ENCODE measurements around the gene SLC25A39.

SLC25A39 gene

GRCh38 chr17:44280392-44280937 lies 44.2 kb downstream of the SLC25A39 start:
- in situ Hi-C loops (cut with MboI; ENCODE audit: low sequenced_read_pairs): no loop called here

GRCh38 chr17:44279666-44280391 lies 44.8 kb downstream of the SLC25A39 start:
- in situ Hi-C loops (cut with MboI; ENCODE audit: low sequenced_read_pairs): no loop called here

DNA sequence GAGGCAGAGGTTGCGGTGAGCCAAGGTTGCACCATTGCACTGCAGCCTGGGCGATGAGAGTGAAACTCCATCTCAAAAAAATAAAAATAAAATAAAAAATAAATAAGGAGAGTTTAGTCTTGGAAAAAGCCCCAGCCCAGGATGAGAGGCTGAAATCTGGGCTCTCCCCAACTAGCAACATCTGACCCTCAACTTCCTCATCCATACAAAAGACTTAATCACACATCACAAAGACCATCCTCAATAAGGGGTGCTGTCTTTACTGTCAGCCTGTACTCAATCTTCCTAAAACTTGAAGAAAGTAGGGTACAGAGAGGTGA lies 45.3 kb downstream of the SLC25A39 start:
- in situ Hi-C loops (cut with MboI; ENCODE audit: low sequenced_read_pairs): no loop called here

DNA sequence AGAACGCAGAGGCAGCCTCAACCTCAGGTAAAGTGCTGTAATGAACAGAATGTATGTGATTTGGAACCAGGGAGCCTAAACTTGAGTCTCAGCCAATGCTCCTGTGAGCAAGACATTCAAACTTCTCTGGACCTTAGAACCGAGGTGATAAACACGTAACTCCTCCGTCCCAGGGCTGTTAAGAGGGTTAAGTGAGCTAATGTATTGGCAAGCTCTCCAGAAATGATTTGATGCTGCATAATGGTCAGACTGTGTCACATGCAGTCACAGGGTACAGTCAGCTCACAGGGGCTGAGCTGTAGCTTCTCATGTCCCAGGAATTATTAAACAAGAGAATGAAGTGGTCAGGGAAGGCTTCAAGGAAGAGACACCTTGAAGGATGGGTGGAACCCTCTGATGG lies 46.6 kb downstream of the SLC25A39 start:
- in situ Hi-C loops (cut with MboI; ENCODE audit: low sequenced_read_pairs): no loop called here

- in situ Hi-C loops (cut with MboI; ENCODE audit: low sequenced_read_pairs): no loop called here
Measured at GRCh38 chr17:44273607-44274006, 51.0 kb downstream of the SLC25A39 start.

DNA sequence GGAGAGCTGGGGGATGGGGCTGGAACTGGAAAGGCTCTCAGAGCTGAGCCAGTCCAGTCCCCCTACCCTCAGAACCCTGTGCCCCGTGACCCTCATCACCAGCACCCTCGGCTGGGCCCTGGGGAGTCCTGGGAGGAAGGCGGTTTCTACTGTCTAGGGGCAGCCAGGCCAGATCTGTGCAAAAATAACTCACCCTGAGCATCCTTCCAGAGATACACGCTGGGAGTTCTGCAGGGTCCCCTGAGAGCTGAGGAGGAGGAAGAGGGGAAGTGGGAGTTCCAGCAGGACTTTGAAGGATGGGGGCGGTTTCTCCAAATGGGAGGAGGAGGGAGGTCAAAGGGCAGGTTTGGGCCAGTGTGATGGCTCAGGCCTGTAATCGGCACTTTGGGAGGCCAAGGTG lies 51.7 kb downstream of the SLC25A39 start:
- in situ Hi-C loops (cut with MboI; ENCODE audit: low sequenced_read_pairs): no loop called here

DNA sequence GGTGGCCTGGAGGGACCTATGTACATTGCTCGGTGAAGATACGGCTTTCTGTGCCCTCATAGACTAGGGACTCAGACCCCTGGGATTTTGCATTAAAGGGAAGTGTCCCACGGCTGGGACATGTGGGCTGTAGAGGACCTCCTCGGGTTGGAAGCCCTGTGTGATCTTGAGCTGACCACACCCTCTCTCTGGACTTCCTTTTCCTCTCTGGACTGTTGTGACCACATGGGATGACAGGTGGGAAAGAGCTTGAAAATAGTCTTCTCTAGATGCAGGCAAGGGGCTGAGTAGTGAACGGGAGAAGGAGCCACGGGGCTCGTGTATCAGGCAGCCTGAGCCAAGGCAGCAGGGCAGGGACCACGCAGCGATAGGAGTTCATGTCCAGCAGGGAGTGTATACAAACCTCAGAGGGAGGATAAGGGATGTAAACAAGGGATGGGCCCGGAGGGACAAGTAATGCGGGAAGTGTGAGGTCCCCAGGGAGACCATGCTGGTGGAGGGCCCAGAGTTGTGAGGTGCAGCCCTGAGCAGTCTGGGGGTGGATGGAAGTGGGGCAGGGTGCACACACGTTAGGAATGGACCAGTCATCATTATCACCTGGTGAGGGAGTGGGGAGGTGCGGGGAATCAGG lies 52.2 kb downstream of the SLC25A39 start:
- in situ Hi-C loops (cut with MboI; ENCODE audit: low sequenced_read_pairs): no loop called here

Measured in HL-60/S4 treated with retinoic acid at 250 ng/mL for 4 days and 3 days (cell line).